Parathyroid adenoma (tissue), 2 donors: Measurements from ENCODE around the gene ARID4B.

Source experiments
- H2AFZ ChIP-seq: fragments of 300-600 bp; sonication (generic); one replicate; pipeline ENCODE4 v1.7.0; 2017; ENCODE audit warnings: antibody characterized with exemption, mild to moderate bottlenecking
- H3K27ac ChIP-seq: fragments of 300-600 bp; sonication (generic); one replicate; pipeline ENCODE4 v1.7.0; 2017
- H3K27me3 ChIP-seq: fragments of 300-600 bp; sonication (generic); one replicate; pipeline ENCODE4 v1.7.0; 2017; ENCODE audit warnings: low read length; ENCODE audit not compliant: control insufficient read depth, insufficient read depth
- H3K36me3 ChIP-seq: fragments of 300-600 bp; sonication (generic); one replicate; pipeline ENCODE4 v1.7.0; 2017; ENCODE audit warnings: low read length; ENCODE audit not compliant: control insufficient read depth, insufficient read depth
- H3K4me1 ChIP-seq: fragments of 300-600 bp; sonication (generic); one replicate; pipeline ENCODE4 v1.7.0; 2017; ENCODE audit warnings: control low read depth
- H3K4me2 ChIP-seq: fragments of 300-600 bp; sonication (generic); one replicate; pipeline ENCODE4 v1.7.0; 2017; ENCODE audit warnings: low read length
- H3K4me3 ChIP-seq: fragments of 300-600 bp; sonication (generic); one replicate; pipeline ENCODE4 v1.7.0; 2017; ENCODE audit warnings: low read depth, low read length
- H3K79me2 ChIP-seq: fragments of 300-600 bp; sonication (generic); one replicate; pipeline ENCODE4 v1.7.0; 2017; ENCODE audit warnings: control low read depth
- H3K9ac ChIP-seq: fragments of 300-600 bp; sonication (generic); one replicate; pipeline ENCODE4 v1.7.0; 2017; ENCODE audit warnings: mild to moderate bottlenecking
- H3K9me3 ChIP-seq: fragments of 300-600 bp; sonication (generic); one replicate; pipeline ENCODE4 v1.7.0; 2017; ENCODE audit warnings: low read length; ENCODE audit not compliant: control insufficient read depth
- CTCF ChIP-seq: fragments of 300-600 bp; sonication (generic); IDR thresholded peaks from one replicate; pipeline ENCODE4 v1.7.0; 2017; ENCODE audit warnings: antibody characterized with exemption, mild to moderate bottlenecking
- donor health status: primary hyperparathyroidism.

Gene ARID4B

GRCh38 chr1:235134171-235134570 lies 193.8 kb downstream of the ARID4B start:
- TF ChIP-seq CTCF: no peak

GRCh38 chr1:235133086-235133485 lies 194.9 kb downstream of the ARID4B start:
- Histone ChIP-seq H3K9ac (no peak overlapping the region), H3K27ac (no peak overlapping the region), H3K4me1 (no peaks in the 10 kb centered on the region), H3K27me3 (no peaks in the 10 kb centered on the region), H3K4me2 (no peak overlapping the region), H3K79me2 (peaks cover 5% of the 10 kb centered on the region), H2AFZ (no peak overlapping the region), H3K36me3 (no peaks in the 10 kb centered on the region), H3K4me3 (no peak overlapping the region), H3K9me3 (no peaks in the 10 kb centered on the region)
- no peak for TF ChIP-seq CTCF

More at GRCh38 chr1:235134171-235134570, 193.8 kb downstream of the ARID4B start:
- no peaks in the 10 kb centered on the region for H3K79me2 ChIP-seq
- H2AFZ ChIP-seq: no peak overlapping the region
- H3K27me3 ChIP-seq: no peaks in the 10 kb centered on the region
- H3K27ac ChIP-seq: no peak overlapping the region
- no peaks in the 10 kb centered on the region for H3K9me3 ChIP-seq
- no peak overlapping the region for H3K4me2 ChIP-seq
- H3K9ac ChIP-seq: no peak overlapping the region
- H3K36me3 ChIP-seq: no peaks in the 10 kb centered on the region
- H3K4me1 ChIP-seq: no peaks in the 10 kb centered on the region
- no peak overlapping the region for H3K4me3 ChIP-seq

- no peak for TF ChIP-seq CTCF
- no peaks in the 10 kb centered on the region for H3K9me3 ChIP-seq
- H3K27me3 ChIP-seq: no peaks in the 10 kb centered on the region
- H3K27ac ChIP-seq: no peak overlapping the region
- no peak overlapping the region for H3K4me2 ChIP-seq
- no peak overlapping the region for H3K9ac ChIP-seq
- H3K36me3 ChIP-seq: no peaks in the 10 kb centered on the region
- H3K4me3 ChIP-seq: no peak overlapping the region
- no peak overlapping the region for H2AFZ ChIP-seq
- H3K79me2 ChIP-seq: peaks cover 15% of the 10 kb centered on the region
- H3K4me1 ChIP-seq: no peaks in the 10 kb centered on the region
Measured at GRCh38 chr1:235131961-235132360, 196.0 kb downstream of the ARID4B start.

GRCh38 chr1:235130766-235131270 lies 197.2 kb downstream of the ARID4B start:
- H3K27me3 ChIP-seq: no peaks in the 10 kb centered on the region
- no peak for TF ChIP-seq CTCF
- H3K4me2 ChIP-seq: no peak overlapping the region
- no peak overlapping the region for H3K4me3 ChIP-seq
- no peaks in the 10 kb centered on the region for H3K4me1 ChIP-seq
- H2AFZ ChIP-seq: no peak overlapping the region
- peaks cover 19% of the 10 kb centered on the region for H3K79me2 ChIP-seq
- no peaks in the 10 kb centered on the region for H3K9me3 ChIP-seq
- H3K27ac ChIP-seq: no peak overlapping the region
- H3K9ac ChIP-seq: no peak overlapping the region
- no peaks in the 10 kb centered on the region for H3K36me3 ChIP-seq
